Measurements from ENCODE around the gene ZNF296. TPM values are rescaled to one million over a fixed set of nuclear protein-coding genes. Genes with fewer than 3 reads are reported as not detected.

Gene ZNF296
- total and polyA plus RNA-seq, 2 of the 13 experiments (the other 11 are each of a cell fraction or from before 2014, with no cell fraction given) = 0.26 to 0.62 TPM

- TF ChIP-seq USF2 (IDR thresholded peaks at IDR 0.05; ENCODE audit: low read depth, low read length) (no peak), USF2 (CRISPR knock-in tag; IDR thresholded peaks at IDR 0.05; ENCODE audit: borderline replicate concordance) (no peak), ZBTB20 (CRISPR knock-in tag; IDR thresholded peaks at IDR 0.05; ENCODE audit: borderline replicate concordance, low read depth) (no peak), NR2C2 (CRISPR knock-in tag; IDR thresholded peaks at IDR 0.05; ENCODE audit: borderline replicate concordance) (peak; percentile 98), JARID2 (CRISPR knock-in tag; IDR thresholded peaks at IDR 0.05; ENCODE audit: insufficient replicate concordance) (peak; percentile 36), ARID2 (CRISPR knock-in tag; IDR thresholded peaks at IDR 0.05; ENCODE audit: borderline replicate concordance) (no peak), ADNP (CRISPR knock-in tag; IDR thresholded peaks at IDR 0.05) (no peak), EP300 (IDR thresholded peaks at IDR 0.05; ENCODE audit: low read depth in 2 of 2, low read length in 2 of 2) (no peak), EP300 (CRISPR knock-in tag; IDR thresholded peaks at IDR 0.05; ENCODE audit: borderline replicate concordance) (no peak), NKX3-1 (CRISPR knock-in tag; IDR thresholded peaks at IDR 0.05) (no peak), SP5 (CRISPR knock-in tag; IDR thresholded peaks at IDR 0.05; ENCODE audit: borderline replicate concordance, low read depth) (peak; percentile 48; the same call in 1 of the 2 replicates), NFE2L1 (CRISPR knock-in tag; IDR thresholded peaks at IDR 0.05; ENCODE audit: borderline replicate concordance) (0 out of 2 replicates have a peak, but pooled peaks have one; percentile 33), SETDB1 (CRISPR knock-in tag; IDR thresholded peaks at IDR 0.05; ENCODE audit: borderline replicate concordance) (no peak), HNF1A (IDR thresholded peaks at IDR 0.05; ENCODE audit: low read depth) (no peak), HNF1A (CRISPR knock-in tag; IDR thresholded peaks at IDR 0.05; ENCODE audit: borderline replicate concordance) (no peak), ZNF543 (CRISPR knock-in tag; IDR thresholded peaks at IDR 0.05) (no peak; the same call in 1 of the 2 replicates), ATF6 (CRISPR knock-in tag; conservative IDR thresholded peaks at IDR 0.05) (no peak), RBAK (CRISPR knock-in tag; IDR thresholded peaks at IDR 0.05) (no peak), TBX3 (IDR thresholded peaks at IDR 0.05; ENCODE audit: borderline replicate concordance) (no peak), ZNF878 (CRISPR knock-in tag; IDR thresholded peaks at IDR 0.05) (no peak), HNRNPUL1 (IDR thresholded peaks at IDR 0.05; ENCODE audit: low read depth, low read length) (no peak)
Observed at GRCh38 chr19:45038931-45039893, 37.1 kb downstream of the ZNF296 start, which contains the start of gene CLASRP (continued).
